Astrocyte of the cerebellum (primary cell): ENCODE results near the gene HSBP1L1.
"Not testable (repeated sequence)": the region's sequence is repeated elsewhere in the genome, so short reads cannot be mapped to it uniquely, and the experiment has no call there.

Source experiments
- DNase-seq: peaks from one replicate; pipeline ENCODE4 v3.0.0-alpha.2; 2011; ENCODE audit warnings: low read depth
- H3K4me3 ChIP-seq: 2 replicates; pipeline ENCODE4 v1.5.1; 2011; ENCODE audit warnings: mild to moderate bottlenecking, low read depth, low read length, moderate library complexity
- in situ Hi-C: cut with HindIII; loops from 2 replicates; pipeline ENCODE4 v1.10.0; 2017; ENCODE audit warnings: low sequenced_read_pairs
- TF ChIP-seq, protein P1 (sequence below): IDR thresholded peaks from 2 replicates; pipeline ENCODE4 v1.5.1; 2012; ENCODE audit warnings: low read length, low read depth, moderate library complexity, mild to moderate bottlenecking; ENCODE audit errors: missing control alignments

Gene HSBP1L1

DNA sequence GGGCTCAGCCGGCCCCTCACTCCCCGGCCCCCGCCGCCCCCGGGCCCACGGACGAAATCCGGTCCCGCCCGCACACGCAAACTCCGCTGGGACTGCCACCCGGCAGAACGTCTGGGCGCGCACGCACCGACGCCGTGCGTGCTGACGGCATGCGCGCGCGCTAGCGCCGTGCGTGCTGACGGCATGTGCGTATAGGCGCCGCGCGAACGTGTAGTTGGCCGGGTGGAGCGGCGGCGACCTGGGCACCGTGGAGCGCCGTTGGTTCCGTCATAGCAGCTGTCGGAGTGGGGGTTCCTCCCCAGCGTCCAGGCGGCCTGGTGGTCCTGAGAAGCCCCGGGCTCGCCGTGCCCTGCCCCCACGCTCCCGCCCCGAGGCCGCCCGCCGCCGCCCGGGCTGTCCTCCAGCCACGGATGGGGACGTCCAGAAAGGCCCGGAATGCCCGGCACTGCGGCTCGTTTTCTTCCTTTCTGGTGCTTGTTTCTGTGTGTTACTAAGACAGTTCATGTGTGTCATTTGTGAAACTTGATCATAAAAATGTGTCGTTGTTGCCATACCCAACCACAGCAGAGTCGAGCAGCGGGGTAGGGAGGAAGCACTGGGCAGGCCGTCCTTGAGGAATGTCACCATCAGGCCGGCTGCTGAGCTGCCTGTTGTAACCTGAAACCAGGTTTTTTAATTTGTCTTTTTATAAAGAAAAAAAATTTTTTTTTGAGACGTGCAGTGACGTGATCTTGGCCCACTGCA is 24.2 kb downstream of the HSBP1L1 start, which contains the start of gene TXNL4A:
TSS of gene TXNL4A (minus strand) at position 113 of the 744 bp plus-strand sequence. CDS start 171 bp downstream, outside the sequence.
- in situ Hi-C loops, result no loop called here
- peak; percentile 56 for DNase-seq
- TF ChIP-seq, protein P1, sequence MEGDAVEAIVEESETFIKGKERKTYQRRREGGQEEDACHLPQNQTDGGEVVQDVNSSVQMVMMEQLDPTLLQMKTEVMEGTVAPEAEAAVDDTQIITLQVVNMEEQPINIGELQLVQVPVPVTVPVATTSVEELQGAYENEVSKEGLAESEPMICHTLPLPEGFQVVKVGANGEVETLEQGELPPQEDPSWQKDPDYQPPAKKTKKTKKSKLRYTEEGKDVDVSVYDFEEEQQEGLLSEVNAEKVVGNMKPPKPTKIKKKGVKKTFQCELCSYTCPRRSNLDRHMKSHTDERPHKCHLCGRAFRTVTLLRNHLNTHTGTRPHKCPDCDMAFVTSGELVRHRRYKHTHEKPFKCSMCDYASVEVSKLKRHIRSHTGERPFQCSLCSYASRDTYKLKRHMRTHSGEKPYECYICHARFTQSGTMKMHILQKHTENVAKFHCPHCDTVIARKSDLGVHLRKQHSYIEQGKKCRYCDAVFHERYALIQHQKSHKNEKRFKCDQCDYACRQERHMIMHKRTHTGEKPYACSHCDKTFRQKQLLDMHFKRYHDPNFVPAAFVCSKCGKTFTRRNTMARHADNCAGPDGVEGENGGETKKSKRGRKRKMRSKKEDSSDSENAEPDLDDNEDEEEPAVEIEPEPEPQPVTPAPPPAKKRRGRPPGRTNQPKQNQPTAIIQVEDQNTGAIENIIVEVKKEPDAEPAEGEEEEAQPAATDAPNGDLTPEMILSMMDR, result no peak
- peak within 1 kb of the TSS; percentile 81 for H3K4me3 ChIP-seq

DNA sequence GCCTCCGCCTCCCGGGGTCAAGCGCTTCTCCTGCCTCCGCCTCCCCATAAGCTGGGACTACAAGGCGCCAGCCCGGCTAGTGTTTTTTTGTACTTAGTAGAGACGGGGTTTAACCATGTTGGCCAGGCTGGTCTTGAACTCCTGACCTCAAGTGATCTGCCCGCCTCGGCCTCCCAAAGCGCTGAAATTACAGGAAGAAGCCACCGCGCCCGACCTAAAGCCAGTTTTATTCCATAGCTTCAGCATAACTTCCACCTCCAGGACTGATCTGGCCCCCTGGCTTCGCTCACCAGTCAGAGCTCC is 24.7 kb downstream of the HSBP1L1 start:
- TF ChIP-seq, protein P1, result no peak
- peak overlapping the region; percentile 81 for H3K4me3 ChIP-seq
- no peak for DNase-seq
- in situ Hi-C loops, result no loop called here

DNA sequence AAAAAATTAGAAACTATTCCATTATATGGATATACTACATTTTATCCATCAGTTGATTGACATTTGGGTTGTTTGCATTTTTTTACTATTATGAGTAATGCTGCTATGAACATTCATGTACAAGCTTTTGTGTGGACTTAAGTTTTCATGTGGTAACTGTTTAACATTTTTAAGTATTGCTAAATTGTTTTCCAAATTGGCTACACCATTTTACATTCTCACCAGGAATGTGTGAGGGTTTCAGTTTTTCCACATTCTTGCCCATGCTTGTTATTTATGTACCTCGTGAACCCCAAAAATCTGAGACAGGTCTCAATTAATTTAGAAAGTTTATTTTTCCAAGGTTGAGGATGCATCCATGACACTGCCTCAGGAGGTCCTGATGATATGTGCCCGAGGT is 27.1 kb downstream of the HSBP1L1 start:
- no peak for DNase-seq
- TF ChIP-seq, protein P1, result no peak
- H3K4me3 ChIP-seq, result no peak overlapping the region
- in situ Hi-C loops, result no loop called here

DNA sequence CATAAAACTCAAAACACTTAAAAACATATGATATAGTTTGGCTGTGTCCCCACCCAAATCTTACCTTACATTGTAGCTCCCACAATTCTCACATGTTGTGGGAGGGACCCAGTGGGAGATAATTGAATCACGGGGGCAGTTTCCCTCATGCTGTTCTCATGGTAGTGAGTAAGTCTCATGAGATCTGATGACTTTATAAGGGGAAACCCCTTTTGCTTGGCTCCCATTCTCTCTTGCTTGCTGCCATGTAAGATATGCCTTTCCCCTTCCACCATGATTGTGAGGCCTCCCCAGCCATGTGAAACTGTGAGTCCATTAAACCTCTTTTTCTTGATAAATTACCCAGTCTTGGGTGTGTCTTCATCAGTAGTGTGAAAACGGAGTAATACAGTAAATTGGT is 35.3 kb downstream of the HSBP1L1 start:
- in situ Hi-C loops, H3K4me3 ChIP-seq, DNase-seq: not testable (repeated sequence)

DNA sequence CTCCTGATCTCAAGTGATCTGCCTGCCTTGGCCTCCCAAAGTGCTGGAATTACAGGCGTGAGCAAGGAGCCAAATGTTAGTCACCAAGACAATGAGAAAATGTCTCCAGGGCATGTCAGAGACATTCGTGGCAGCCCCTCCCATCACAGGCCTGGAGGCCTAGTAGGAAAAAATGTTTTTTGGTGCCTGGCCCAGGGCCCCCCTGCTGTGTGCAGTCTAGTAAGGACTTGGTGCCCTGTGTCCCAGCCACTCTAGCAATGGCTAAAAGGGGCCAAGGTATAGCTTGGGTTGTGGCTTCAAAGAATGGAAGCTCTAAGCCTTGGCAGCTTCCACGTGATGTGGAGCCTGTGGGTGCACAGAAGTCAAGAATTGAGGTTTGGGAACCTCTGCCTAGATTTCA is 36.4 kb downstream of the HSBP1L1 start:
- TF ChIP-seq, protein P1, result no peak
- no peak overlapping the region for H3K4me3 ChIP-seq
- DNase-seq, result no peak
- in situ Hi-C loops, result no loop called here

DNA sequence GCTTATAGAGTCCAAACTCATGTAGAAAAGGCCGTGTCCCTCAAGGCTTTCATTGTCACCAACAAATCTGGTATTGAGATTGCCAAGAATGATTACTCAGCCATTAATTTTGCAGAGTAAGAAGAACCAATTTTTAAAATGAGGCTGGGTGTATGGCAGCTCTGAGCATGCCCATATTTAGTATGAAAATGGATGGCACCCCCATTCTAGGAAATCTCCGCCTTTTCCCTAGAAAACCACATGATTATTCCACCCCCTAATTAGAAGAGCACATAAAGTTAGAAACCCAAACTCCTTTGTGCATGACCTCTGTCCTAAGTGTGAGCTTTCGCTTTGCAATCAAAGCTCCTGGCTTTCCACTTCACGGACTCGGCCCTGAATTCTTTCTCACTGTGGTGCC is 38.0 kb downstream of the HSBP1L1 start:
- in situ Hi-C loops, result no loop called here
- TF ChIP-seq, protein P1, result no peak
- DNase-seq, result no peak
- H3K4me3 ChIP-seq, result no peak overlapping the region

DNA sequence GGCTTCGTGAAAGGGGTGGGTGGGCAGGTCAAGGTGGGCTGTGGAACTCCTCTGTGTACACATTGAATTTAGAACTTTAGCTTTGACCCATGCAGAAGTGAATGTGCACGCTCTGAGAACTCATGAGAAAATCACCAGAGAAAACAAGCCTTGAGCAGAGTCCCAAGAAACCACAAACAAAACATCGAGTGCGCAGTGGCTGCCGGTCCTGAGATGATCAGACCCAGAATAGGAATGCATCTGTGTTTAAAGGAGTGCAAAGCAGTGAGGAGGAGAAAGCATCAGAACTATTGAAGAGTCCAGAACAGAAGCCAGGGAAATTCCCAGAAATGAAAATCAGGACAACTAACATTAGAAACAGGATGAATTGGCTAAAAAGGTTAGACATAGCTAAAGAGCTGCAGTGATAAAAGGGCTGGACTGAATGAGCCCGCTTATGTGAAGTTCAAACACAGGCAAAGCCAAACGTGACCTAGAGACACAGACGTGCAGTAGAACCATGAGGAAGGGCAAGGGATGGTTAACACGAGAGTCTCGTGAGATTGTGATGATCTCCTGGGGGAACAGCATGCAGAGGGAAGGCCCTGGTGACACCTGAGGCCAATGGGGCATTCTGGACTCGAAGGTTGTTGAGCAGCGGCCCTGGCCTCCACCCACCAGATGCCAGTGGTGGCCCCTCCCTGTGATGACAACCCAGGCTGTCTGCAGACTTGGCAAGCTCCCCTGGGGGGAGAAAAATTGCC is 40.3 kb downstream of the HSBP1L1 start:
- TF ChIP-seq, protein P1, result no peak
- in situ Hi-C loops, result no loop called here
- no peak overlapping the region for H3K4me3 ChIP-seq
- DNase-seq, result no peak
